ENCODE data around the gene ANAPC2.

GRCh38 chr9:137141976-137142936, 46.1 kb downstream of the ANAPC2 start:
- TF ChIP-seq CTCF (IDR thresholded peaks at IDR 0.05) (no peak), ZFX (IDR thresholded peaks at IDR 0.05; ENCODE audit: borderline replicate concordance) (no peak)

Measured in 22Rv1 (cell line).